HPDE6-E6E7 (cell line): Measurements from ENCODE around the gene PILRA.
"Not testable (repeated sequence)": the region's sequence is repeated elsewhere in the genome, so short reads cannot be mapped to it uniquely, and the experiment has no call there.

Source experiments
- DNase-seq: peaks from one replicate; pipeline ENCODE4 v3.0.0; 2011; ENCODE audit warnings: missing footprints; ENCODE audit errors: extremely low spot score

The PILRA gene

GRCh38 chr7:100358027-100358856, 15.0 kb upstream of the PILRA start, which contains the start of gene PILRB:
PILRB (plus strand) TSS chr7:100358117; CDS start chr7:100358303, 186 bp downstream.
- DNase-seq, result no peak

- no peak for DNase-seq
These were observed 14.5 kb upstream of the PILRA start for GRCh38 chr7:100358857-100359212.

GRCh38 chr7:100360135-100360854, 13.0 kb upstream of the PILRA start:
- DNase-seq, result no peak

GRCh38 chr7:100363098-100363497, 10.2 kb upstream of the PILRA start:
- no peak for DNase-seq

GRCh38 chr7:100363797-100364196, 9.5 kb upstream of the PILRA start:
- not testable (repeated sequence) for DNase-seq

- no peak for DNase-seq
These were observed 8.8 kb upstream of the PILRA start for GRCh38 chr7:100364480-100364879.

- DNase-seq, result not testable (repeated sequence)
These were observed 7.3 kb upstream of the PILRA start for GRCh38 chr7:100365998-100366367.

- no peak for DNase-seq
These were observed 6.7 kb upstream of the PILRA start for GRCh38 chr7:100366411-100367250.

GRCh38 chr7:100367251-100367620, 6.1 kb upstream of the PILRA start:
- DNase-seq, result no peak

- DNase-seq, result no peak
These were observed 5.3 kb upstream of the PILRA start for GRCh38 chr7:100367676-100368613.

GRCh38 chr7:100369105-100369504, 4.2 kb upstream of the PILRA start:
- no peak for DNase-seq

- DNase-seq, result no peak
These were observed 3.0 kb upstream of the PILRA start for GRCh38 chr7:100370303-100370702.

GRCh38 chr7:100370746-100371145, 2.5 kb upstream of the PILRA start:
- DNase-seq, result no peak

- DNase-seq, result no peak
These were observed 1.6 kb upstream of the PILRA start for GRCh38 chr7:100371561-100372171.

GRCh38 chr7:100372256-100372655, 1.0 kb upstream of the PILRA start:
- DNase-seq, result no peak

GRCh38 chr7:100372694-100373093, 593 bp upstream of the PILRA start:
- no peak for DNase-seq

GRCh38 chr7:100373870-100374598, 747 bp downstream of the PILRA start:
- DNase-seq, result not testable (repeated sequence)

GRCh38 chr7:100374601-100375000, 1.3 kb downstream of the PILRA start:
- no peak for DNase-seq

GRCh38 chr7:100376066-100376465, 2.8 kb downstream of the PILRA start:
- DNase-seq, result no peak
